NK-92 (cell line): ENCODE data around the gene SBK1.

Source experiments
- DNase-seq: peaks from one replicate; lab custom pipeline; 2025; ENCODE audit not compliant: unreplicated experiment; lab: John Stamatoyannopoulos, UW

Gene SBK1

GRCh38 chr16:28280881-28281836, 11.2 kb upstream of the SBK1 start:
- DNase-seq, result no peak

DNA sequence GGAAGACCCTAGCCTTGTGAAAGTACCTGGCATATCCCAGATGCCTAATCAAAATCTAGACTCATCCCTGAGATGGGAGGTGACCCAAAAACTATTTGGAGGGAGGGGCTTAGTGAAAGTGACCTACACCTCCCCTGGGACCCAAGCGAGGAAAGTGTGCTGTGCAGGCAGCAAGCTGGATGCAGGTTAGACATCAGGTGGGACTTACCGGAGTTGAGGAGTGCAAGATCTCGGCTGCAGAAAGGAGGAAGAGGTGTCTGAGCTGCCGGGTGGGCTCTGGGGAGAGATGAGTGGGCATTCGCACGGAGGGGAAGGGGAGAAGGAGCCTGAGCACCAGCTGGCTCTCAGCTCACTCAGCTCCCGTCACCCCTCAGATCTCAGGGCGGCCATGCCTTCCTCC, 10.3 kb upstream of the SBK1 start:
- no peak for DNase-seq

GRCh38 chr16:28283173-28283572, 9.2 kb upstream of the SBK1 start:
- no peak for DNase-seq

- no peak for DNase-seq
These were observed 8.3 kb upstream of the SBK1 start for GRCh38 chr16:28283798-28284577.

GRCh38 chr16:28285649-28286048, 6.7 kb upstream of the SBK1 start:
- no peak for DNase-seq

GRCh38 chr16:28288114-28288513, 4.2 kb upstream of the SBK1 start:
- no peak for DNase-seq

DNA sequence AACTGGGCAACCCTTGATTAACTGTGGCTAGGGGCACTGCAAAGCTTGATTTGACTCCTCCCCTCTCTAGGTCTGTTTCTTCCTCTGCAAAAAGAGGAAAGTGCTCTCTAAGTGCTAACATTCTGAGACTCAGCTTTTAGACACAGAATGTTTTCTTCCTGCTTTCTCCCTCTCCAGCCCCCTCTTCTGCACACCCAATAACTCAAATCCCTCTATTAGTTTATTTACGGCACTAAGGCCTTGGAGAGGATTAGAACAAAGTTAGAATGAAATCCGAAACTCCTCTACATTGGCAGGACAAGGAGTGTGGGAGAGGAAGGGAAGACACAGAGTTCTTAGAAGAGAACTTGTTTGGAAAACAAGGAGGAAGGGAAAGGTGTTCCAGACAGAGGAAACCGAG, 3.3 kb upstream of the SBK1 start:
- DNase-seq, result no peak

- DNase-seq, result no peak
These were observed 2.1 kb upstream of the SBK1 start for GRCh38 chr16:28289939-28290858.

DNA sequence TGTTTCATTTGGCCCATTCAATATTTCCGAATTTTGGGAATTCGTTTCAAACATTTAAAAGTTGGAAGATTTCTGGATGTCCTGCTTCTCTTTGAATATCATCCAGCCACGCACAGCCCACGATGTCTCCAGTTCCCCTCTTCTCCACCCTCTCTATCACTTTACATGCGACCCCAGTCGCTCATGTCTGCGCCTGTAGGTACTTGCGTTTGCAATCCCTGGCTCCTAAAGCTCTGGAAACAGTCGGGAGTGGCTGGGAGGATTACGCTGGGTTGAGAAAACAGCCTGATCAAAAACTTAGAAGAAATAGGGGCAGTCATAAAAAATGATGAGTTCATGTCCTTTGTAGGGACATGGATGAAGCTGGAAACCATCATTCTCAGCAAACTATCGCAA, 1.5 kb upstream of the SBK1 start:
- DNase-seq, result no peak

GRCh38 chr16:28292731-28293600, 641 bp downstream of the SBK1 start:
- DNase-seq, result no peak

- no peak for DNase-seq
These were observed 1.3 kb downstream of the SBK1 start for GRCh38 chr16:28293601-28293960.

DNA sequence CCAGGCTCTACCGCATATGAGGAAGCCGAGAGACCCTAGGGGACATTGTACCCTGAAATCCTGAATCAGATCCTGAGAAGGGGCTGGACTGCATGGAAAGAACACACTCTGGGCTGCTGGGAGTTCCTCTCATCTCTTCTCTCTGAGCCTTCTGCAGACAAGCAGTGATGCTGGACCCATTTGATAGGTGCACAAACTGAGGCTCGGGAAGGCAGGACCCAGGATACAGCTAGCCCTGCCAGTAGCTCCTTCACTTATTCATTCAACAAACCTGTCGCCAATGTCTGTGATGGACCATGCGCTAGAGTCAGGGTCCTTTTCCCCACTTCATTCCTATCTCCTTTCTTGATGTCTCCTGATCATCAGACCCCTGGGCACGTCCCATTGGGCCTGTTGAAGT, 1.9 kb downstream of the SBK1 start:
- no peak for DNase-seq

- DNase-seq, result no peak
These were observed 3.0 kb downstream of the SBK1 start for GRCh38 chr16:28295276-28295675.

- no peak for DNase-seq
These were observed 5.0 kb downstream of the SBK1 start for GRCh38 chr16:28297308-28297707.

- no peak for DNase-seq
These were observed 5.6 kb downstream of the SBK1 start for GRCh38 chr16:28297784-28298510.

GRCh38 chr16:28298511-28298878, 6.2 kb downstream of the SBK1 start:
- DNase-seq, result no peak

DNA sequence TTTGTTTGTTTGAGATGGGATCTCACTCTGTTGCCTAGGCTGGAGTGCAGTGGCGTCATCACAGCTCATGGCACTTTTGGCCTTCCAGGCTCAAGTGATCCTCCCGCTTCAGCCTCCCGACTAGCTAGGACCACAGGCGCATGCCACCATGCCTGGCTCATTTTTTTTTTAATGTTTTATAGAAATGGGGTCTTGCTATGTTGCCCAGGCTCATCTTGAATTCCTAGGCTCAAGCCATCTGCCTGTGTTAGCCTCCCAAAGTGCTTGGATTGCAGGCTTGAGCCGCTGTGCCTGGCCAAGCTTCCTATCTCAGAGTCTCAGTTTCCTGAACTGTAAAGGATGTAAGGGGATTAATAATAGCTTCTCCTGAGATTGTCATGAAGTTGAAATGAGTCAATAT, 8.0 kb downstream of the SBK1 start:
- DNase-seq, result no peak

GRCh38 chr16:28301154-28301553, 8.8 kb downstream of the SBK1 start:
- no peak for DNase-seq

DNA sequence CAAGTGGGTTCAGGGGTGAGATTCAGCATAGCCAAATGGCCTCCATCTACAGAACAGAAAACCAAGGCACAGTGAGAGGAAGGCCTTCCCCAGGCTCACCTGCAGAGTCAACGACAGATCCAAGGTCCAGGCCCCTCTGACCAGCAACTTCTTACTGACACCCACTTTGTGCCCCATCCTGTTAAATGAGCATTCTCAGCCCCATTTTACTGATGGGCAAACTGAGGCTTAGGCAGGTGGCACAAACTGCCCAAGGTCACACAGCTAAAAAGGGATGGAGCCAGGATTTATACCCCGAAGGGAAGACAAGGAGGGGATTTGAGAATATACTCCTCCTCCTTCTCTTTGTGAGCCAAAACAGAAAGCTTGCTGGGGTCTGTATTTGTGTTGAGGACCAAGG, 9.3 kb downstream of the SBK1 start:
- DNase-seq, result no peak

DNA sequence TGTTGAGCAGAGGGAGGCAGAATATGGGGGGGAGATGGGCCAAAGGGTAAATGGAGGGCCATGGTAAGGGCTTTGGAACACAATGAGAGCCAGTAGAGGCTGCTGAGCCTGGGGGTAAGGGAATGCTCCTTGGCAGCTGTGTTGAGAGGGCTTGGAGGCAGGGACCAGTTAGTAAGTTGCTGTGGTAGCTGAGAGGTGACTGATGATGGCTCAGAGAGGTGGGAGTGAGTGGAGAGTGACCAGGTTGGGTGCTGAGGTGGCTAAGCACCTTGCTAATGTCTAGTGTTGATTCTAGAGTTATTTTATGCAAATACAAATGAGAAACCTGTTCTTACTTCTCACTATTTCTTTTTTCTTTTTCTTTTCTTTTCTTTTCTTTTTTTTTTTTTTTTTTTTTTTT, 10.8 kb downstream of the SBK1 start:
- DNase-seq, result no peak
